Measurements from ENCODE around the gene PITPNM3.

The PITPNM3 gene

GRCh38 chr17:6444571-6445335, 111.6 kb downstream of the PITPNM3 start:
- TF ChIP-seq CEBPB (IDR thresholded peaks at IDR 0.05) (no peak), USF1 (IDR thresholded peaks at IDR 0.05) (no peak), YY1 (IDR thresholded peaks at IDR 0.05; ENCODE audit: low read depth) (no peak), TEAD4 (IDR thresholded peaks at IDR 0.05) (no peak), NFIC (IDR thresholded peaks at IDR 0.05) (no peak), MAX (IDR thresholded peaks at IDR 0.05) (no peak), RAD21 (IDR thresholded peaks at IDR 0.05; ENCODE audit: low read depth) (no peak), EGR1 (IDR thresholded peaks at IDR 0.05) (no peak), EP300 (IDR thresholded peaks at IDR 0.05; ENCODE audit: borderline replicate concordance) (no peak)

GRCh38 chr17:6443692-6444570, 112.4 kb downstream of the PITPNM3 start, which contains the start of gene PIMREG:
Gene PIMREG, plus strand, starts transcription at chr17:6444455. Its CDS starts 656 bp downstream, at chr17:6445111.
- TF ChIP-seq TCF12 (IDR thresholded peaks at IDR 0.05; ENCODE audit: low read depth): no peak; the same call in 1 of the 2 replicates
- TF ChIP-seq CREB1 (IDR thresholded peaks at IDR 0.05; ENCODE audit: low read depth): no peak
- peak; percentile 99 for TF ChIP-seq MAX (IDR thresholded peaks at IDR 0.05)
- TF ChIP-seq REST (IDR thresholded peaks at IDR 0.05; ENCODE audit: low read depth): no peak
- TF ChIP-seq USF1 (IDR thresholded peaks at IDR 0.05): peak; percentile 36; the same call in 1 of the 2 replicates
- peak; percentile 23; the same call in 1 of the 2 replicates for TF ChIP-seq EP300 (IDR thresholded peaks at IDR 0.05; ENCODE audit: borderline replicate concordance)
- TF ChIP-seq RAD21 (IDR thresholded peaks at IDR 0.05; ENCODE audit: low read depth): no peak
- peak; percentile 66 for TF ChIP-seq EGR1 (IDR thresholded peaks at IDR 0.05)
- no peak for TF ChIP-seq CEBPB (IDR thresholded peaks at IDR 0.05)
- TF ChIP-seq TEAD4 (IDR thresholded peaks at IDR 0.05): no peak
- no peak for TF ChIP-seq YY1 (IDR thresholded peaks at IDR 0.05; ENCODE audit: low read depth)
- TF ChIP-seq NFIC (IDR thresholded peaks at IDR 0.05): no peak
- TF ChIP-seq TAF1 (IDR thresholded peaks at IDR 0.05; ENCODE audit: low read depth): peak; percentile 66
- peak; percentile 73 for TF ChIP-seq FOXM1 (IDR thresholded peaks at IDR 0.05; ENCODE audit: borderline replicate concordance, low read depth)
- TF ChIP-seq ZBTB7A (IDR thresholded peaks at IDR 0.05; ENCODE audit: low read depth): peak; percentile 71; the same call in 1 of the 2 replicates

- TF ChIP-seq EGR1 (IDR thresholded peaks at IDR 0.05) (no peak), TCF12 (IDR thresholded peaks at IDR 0.05; ENCODE audit: low read depth) (no peak), EP300 (IDR thresholded peaks at IDR 0.05; ENCODE audit: borderline replicate concordance) (no peak), TEAD4 (IDR thresholded peaks at IDR 0.05) (no peak), RAD21 (IDR thresholded peaks at IDR 0.05; ENCODE audit: low read depth) (no peak), USF1 (IDR thresholded peaks at IDR 0.05) (no peak), TAF1 (IDR thresholded peaks at IDR 0.05; ENCODE audit: low read depth) (no peak), YY1 (IDR thresholded peaks at IDR 0.05; ENCODE audit: low read depth) (no peak), CREB1 (IDR thresholded peaks at IDR 0.05; ENCODE audit: low read depth) (no peak), NFIC (IDR thresholded peaks at IDR 0.05) (no peak), FOXM1 (IDR thresholded peaks at IDR 0.05; ENCODE audit: borderline replicate concordance, low read depth) (no peak), ZBTB7A (IDR thresholded peaks at IDR 0.05; ENCODE audit: low read depth) (no peak), CEBPB (IDR thresholded peaks at IDR 0.05) (no peak), REST (IDR thresholded peaks at IDR 0.05; ENCODE audit: low read depth) (no peak), MAX (IDR thresholded peaks at IDR 0.05) (no peak)
Measured at GRCh38 chr17:6442775-6443174, 113.6 kb downstream of the PITPNM3 start.

GRCh38 chr17:6439951-6440350, 116.4 kb downstream of the PITPNM3 start:
- TF ChIP-seq CEBPB (IDR thresholded peaks at IDR 0.05) (no peak), FOXM1 (IDR thresholded peaks at IDR 0.05; ENCODE audit: borderline replicate concordance, low read depth) (no peak), MAX (IDR thresholded peaks at IDR 0.05) (no peak), YY1 (IDR thresholded peaks at IDR 0.05; ENCODE audit: low read depth) (no peak)

Measured in Ishikawa (cell line).